Activated T-cell treated with anti-CD3 and anti-CD28 coated beads, Interleukin-2, amount 50 U/mL, for 1 hour (primary cell): ENCODE results near the gene MRPL36.

Experiments used
- DNase-seq: peaks from one replicate; pipeline ENCODE4 v3.0.0-alpha.2; 2020

The MRPL36 gene

DNA sequence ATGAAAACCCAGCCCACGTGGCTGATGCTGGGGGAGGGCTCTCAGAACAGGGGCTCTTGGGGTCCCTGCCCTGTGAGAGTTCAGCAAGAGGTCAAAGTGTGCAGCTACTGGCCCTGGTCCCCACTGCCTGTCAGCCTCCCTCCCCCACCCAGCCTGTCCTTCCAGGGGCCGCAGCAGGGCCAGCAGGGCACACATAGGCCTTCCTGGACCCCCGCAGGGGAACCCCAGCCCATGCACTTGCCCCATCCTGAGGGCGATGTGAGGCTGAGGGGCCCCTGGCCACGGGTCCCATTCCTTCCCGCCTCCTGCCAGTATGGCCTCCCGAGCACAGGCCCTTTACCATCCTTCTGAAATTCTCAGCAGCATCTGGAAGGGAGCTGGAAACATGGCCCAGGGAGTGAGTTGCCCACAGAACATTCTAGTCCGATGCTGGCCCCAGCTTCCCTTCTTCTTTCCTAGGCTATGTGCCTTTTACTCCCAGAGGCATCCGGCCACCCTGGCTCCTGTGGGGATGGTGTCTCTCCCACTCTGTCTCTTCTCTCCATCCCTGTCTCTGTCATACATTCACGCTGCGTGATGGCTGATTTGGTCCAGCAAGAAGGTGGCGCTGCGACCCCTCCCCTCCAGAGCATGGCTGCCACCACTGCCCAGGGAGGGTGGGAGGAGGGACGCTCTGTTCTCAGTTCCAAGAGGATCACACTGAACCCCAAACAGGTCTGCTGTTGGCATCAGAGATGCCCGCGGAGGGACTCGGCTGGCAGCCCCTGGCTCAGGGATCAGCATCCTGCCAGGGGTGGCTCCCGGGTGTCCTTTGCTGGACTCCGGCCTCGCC lies 19.6 kb downstream of the MRPL36 start:
- peak; percentile 14 for DNase-seq

DNA sequence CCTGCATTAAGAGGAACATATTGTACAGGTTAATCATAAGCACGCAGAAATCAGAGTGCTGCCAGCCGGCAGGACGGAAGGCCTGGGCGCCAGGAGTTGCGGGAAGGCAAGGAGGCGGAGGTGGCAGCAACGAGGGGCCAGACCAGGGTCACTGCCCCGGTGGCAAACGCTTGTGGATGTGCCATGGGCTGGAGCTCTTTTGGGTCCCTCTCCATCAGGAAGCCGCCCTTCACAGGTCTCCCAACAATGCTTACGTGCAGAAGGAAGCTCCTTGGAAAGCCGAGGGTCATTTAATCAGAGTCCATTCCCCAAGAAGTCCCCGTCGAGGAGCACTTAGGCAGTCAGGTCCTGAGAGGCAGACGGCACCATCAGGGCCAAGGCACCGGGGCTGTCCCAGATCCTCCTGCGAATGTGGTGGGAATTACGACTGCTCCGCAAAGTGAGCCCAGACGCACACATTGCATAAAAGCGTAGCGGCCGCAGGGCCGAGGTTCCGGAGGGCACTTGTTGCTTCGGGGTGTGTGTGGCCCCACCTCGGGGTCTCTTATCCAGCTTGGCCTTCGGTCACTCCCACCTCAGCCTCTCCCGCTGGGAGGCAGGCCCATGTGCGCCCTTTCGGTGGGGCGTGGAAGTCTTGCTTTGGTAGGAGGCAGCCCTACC lies 20.5 kb downstream of the MRPL36 start:
- no peak for DNase-seq

DNA sequence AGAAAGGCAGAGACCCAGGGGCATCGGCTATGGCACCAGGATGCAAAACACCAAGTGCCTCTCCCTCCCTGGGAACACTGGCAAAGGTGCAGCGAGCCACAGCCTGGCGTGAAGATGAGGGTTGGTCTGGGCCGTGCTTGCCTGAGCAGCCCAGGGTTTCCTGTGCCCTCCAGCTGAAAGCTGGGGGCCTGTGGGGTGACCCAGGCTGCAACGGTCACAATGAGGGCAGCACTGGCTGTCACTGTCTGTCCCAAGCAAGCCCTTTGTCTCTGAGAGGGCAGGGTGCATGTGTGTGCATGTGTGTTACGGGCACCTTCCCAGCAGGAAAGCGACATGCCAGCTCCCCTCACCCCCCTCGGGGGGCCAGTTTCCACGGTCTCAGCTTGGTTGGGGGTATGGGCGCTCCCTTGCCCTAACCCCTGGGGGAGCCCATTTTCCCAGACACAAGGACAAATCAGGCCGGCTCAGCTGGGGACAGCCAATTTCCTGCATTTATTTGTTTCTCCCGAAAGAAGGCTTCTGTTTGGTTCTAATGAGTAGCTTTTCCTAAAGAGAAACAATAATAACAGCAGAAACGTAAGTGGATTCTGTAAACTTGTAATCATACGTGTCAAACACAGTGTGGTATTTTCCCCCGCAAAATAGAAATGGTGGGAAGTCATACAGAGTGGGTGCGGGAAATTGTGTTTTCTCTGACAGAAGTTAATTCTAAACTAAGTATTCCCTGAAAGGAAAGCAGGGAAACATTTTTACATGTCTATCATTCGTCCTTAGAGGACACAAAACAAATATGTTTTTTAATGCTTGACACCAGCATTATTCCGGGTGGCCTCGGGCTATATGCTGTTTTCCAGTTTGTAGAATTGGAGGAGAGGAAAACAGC lies 21.3 kb downstream of the MRPL36 start:
- no peak for DNase-seq

DNA sequence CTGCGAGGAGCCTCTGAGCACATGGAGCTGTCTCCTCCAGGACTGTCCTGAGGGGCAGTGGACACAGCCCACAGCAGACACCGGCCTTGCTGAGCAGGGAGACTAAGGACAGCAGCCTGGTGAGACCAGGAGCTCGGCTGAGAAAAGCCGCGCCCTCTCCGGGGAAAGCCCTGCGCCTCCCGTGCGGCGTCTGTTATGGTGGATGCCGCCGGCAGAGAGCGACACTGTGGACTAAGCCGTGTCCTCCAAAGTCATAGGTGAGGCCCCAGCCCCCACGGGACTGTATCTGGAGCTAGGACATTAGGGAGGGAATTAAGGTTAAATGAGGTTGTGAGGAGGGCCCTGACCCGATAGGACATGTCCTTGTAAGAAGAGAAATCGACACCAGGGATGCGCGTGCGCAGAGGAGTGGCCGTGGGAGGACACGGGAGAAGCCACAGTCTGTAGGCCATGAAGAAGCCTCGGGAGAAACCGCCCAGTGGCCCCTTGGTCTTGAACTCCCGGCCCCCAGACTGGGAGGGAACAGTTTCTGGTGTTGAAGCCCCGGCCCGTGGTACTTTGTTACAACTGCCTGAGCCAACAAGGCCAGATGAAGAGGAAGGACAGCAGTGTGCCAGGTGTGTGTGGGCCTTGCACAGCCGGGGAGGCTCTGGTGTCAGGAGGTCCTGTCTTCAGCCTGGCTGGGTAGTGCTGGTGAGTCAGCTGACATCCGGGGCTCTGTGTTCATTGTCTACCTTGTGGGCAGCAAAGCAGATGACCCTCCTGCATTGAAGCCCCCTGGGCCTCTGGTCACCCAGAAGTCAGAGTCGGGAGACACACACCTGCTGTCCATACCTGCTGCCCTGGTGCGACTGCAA lies 22.1 kb downstream of the MRPL36 start:
- DNase-seq: no peak

DNA sequence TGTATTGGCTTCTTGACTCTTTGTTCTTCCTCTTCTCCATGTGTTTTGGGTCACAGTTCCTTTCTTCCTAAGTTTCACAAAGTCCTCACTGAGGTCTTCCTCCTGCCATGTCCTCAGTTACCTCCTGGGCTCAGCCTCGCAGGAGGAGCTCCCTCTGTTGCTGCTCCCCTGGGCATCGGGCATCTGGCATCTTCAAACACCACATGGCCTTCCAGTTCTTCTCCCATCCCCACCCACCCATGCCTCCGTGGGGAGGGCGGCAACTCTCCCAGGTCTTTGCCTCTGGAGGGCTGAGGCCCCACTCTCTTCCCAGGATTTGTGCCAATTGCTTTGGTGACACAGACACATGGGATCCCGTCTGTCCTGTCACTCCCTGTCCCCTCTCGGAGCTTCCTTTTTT lies 22.8 kb downstream of the MRPL36 start:
- DNase-seq: no peak

DNA sequence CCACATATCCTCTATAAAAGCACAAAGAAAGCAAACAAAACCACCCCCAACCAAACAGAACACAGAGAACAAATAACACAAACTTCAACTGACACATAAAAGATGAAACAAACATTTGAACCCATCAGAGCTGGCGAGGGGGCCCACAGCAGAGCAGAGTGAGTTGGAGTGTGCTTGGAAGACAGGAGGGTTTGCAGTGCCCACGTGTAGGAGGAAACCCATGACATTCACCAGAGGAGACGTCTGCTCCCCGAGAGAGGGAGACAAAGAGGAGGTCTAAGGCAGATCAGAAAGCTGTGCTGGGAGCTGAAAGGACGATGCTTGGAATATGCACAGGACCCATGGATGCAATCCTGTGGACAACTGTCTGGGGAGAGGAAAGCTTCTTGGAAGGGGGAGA lies 27.0 kb downstream of the MRPL36 start:
- no peak for DNase-seq

DNA sequence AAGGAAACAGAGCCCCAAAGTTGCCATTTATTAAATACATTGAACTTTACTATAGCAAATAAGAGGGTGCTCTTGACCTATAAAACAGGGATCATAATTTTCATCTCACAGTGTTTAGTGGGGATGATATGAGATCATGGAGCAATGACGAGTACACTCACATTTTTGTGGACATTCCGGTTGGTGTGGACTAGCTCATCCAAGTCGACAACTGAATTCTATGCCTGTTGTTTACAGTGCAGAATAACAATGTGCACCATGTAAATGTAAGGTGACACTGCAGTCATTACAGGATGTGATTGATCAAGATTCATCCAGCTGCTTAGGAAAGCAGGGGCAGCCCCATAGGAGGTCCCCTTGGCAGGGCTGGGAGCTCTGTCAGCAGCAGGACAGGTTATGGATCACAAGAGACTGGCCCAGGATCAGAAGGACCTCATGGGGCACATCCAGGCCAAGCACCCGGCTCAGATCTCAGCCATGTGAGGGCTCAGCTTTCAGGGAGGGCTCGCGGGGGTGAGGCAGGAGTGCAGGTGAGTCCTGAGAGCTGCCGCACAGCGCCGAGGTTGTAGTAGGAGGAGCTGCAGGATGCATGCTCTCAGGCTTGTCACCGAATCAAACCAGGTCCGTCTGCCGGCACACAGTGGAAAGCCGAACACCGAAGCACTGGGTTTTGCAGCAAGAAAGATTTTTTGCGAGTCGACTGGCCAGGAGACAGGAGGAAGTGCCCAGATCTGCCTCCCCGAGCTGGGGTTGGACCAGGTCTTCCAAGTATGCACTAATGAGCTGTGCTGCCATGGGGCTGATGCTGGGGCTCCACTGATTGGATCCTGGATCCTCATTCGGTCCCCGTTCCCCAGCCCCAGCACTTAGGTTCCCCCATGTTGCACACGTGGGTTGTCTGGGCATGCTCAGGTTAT lies 28.2 kb downstream of the MRPL36 start:
- no peak for DNase-seq

DNA sequence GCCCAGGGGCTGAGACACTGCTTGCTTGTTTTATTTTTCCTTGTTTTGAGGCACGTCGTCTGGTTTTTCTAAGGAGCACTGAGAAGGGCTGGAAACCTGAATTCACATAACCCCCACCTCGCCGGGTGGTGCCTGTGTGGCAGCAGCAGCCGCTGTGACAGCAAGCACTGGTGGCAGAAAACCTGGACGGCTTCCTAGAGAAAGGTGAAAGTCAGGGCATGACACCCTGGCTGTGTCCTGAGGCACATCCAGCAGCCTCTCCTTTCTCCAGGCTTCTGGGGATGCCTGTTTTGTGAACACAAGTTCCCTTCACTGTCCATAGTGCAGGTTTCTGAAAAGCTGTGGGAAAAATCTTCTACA lies 29.2 kb downstream of the MRPL36 start:
- no peak for DNase-seq

DNA sequence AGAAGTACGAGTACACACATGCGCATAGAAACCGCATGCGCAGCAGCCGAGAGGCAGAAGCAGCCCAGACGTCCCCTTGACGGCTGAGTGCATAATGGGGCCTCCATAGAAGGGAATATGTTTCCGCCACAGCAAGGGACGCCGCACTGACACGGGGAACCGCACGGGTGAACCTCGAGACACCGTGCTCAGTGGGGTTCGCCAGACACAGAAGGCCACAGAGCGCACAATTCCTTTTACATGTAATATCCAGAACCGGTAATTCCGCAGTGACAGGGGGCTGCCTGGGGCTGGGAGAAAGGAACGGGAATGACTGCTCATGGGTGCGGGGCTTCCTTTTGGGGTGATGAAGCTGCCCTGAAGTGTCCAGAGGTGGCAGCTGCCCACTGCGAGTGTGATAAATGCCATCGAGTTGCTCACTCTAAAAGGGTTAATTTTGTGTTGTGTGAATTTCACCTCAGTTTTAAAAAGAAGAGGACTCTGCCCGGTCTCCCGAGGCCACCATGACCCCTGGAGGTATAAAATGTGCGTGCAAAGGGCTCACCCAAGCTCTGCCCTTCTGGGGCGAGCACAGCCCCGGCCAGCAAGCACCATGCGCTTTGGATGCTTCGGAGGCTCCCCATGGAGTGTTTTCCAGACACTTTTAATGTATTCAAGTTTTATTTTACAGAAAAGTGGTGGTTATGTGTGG lies 29.7 kb downstream of the MRPL36 start:
- DNase-seq: no peak

DNA sequence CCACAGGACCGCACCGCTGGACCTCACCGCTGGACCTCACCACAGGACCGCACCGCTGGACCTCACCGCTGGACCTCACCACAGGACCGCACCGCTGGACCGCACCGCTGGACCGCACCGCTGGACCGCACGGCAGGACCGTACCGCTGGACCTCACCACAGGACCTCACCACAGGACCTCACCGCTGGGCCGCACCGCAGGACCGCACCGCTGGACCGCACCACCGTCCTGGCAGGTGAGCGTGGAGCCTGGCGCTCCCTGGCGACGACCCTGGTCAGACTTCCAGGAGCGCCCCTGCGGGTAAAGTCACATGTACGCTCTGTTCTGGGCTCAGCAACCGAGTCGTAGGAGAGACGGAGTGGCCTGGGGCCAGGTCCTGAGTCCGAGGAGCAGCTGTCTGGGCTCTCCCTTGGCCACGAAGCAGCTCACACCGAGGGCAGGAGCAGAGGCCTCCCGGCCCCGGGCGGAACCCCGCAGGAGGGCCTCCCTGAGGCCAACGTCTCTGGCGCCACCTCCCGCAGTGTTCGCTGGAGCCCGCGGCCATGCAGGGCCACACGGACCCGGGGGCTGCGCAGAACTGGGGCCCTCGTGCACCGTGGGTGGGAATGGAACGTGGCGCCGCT lies 30.5 kb downstream of the MRPL36 start:
- no peak for DNase-seq

DNA sequence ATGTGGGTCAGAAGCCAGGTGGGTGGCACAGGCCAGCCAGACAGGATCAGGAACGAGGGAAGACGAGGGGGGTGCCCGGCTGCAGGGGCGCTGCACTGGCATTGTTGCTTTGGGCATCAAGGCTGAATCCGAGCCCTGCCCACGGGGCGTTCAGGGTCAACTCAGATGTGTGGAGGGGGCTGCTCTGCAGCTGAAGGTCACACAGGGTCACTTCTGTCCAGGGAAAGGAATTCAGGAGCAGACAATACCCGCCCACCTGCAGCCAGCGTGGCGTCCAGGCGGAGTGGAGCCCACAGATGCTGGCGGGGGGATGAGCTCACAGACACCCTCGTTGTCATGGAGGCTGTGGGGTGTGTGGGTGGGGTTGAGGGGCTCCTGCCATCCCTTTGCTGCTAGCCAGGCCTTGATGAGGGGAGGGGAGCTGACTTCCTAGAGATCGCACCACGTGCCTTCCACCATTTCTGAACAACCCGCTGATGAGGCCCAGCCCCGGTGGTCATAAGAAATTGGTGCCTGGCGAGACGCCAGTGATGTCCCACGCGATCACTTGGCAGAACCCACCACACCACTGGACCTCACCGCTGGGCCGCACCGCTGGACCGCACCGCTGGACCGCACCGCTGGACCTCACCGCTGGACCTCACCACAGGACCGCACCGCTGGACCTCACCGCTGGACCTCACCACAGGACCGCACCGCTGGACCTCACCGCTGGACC lies 31.2 kb downstream of the MRPL36 start:
- DNase-seq: no peak

DNA sequence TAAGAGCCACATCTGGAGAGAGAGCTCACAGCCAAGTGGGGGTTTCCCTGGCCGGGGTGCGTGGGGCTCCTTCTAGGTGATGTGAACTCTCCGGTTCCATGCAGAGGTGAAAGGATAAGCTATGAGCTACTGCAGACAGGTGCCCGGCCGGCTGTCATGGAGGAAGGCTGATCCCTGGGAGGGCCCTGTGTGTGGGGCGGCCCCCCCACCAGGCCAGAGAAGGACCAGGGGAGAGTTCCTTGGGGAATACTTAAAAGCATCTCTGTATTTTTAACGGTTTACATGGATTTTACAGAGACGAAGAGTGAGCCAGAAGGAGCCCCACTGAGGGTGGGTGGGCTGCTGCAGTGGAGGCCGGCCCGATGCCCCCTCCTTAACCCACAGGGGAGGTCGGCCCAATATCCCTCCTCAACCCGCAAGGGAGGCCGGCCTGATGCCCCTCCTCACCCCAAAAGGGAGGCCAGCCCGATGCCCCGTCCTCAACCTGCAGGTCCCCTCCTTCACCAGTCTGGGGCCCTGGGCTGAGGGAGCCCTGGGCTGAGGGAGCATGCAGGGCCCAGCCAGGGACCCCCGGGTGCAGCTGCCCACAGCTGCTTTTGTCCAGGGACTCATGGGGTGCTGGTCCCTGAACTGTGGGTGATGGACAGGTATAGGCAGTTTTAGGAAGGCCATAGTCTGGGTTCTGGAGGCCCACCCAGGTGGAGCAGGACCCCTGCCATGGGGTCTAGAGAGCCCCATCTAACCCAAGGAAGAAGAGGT lies 31.9 kb downstream of the MRPL36 start:
- no peak for DNase-seq

DNA sequence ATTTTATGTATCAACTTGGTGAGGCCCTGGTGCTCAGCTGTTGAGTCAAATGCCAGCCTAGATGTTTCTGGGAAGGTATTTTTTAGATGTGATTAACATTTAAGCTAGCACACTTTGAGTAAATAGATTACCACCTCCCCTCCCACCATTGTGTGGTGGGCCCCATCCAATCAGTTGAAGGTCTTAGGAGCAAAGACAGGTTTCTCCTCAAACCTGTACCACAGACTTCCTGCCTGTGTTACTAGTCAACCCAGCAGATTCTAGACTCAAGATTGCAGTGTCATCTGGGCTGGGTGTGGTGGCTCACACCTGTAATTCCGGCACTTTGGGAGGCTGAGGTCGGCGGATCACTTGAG lies 33.8 kb downstream of the MRPL36 start:
- DNase-seq: no peak

DNA sequence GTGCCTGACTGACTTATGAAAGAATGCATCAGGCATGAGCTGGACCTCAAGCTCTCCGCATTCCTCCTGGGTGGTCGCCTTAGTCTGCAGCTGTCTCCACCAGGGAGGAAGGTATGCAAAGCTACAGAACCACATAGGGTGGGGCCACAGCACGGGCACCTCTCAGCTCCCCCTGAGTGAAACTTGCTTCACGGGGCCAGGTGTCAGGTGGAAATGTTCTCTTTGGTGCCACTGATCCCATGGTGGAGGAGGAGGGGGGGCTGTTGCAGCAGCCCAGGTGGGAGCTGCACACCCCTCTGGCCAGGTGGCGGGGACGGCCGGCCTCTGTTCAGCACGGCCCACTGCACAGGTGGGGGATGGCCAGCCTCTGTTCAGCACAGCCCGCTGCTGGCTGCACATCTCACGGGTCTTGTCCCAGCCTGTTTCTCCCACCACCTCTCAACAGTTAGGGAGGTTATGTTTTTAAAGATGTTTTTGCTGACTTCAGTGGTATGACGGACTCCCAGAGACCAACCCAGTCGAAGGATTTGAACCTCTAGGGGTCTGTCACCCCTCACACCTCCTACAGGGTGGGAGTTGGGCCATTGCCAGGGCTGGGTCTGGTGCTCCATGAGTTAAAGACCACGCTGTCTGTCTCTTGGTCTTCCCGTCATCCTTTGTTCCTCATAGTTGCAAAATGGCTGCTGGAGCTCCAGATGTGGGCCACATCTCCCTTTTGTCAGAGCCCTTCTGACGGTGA lies 34.3 kb downstream of the MRPL36 start:
- DNase-seq: peak; percentile 6

DNA sequence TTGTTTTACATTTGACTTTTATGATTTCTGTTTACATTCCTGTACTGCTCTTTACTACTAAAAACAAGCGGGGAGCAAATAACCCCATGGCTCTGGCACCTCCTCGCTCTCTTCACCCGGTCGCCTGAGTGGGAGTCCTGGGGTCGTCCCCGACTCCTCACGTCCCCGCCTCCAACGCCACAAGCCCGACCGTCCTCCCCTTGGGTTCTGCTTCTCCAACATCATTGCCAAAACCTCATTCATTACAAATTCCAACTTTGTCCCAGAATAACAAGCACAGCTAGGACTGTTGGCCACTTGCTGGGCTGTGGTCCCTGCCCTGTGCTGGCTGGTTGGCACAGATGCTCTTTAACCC lies 35.1 kb downstream of the MRPL36 start:
- peak; percentile 7 for DNase-seq

DNA sequence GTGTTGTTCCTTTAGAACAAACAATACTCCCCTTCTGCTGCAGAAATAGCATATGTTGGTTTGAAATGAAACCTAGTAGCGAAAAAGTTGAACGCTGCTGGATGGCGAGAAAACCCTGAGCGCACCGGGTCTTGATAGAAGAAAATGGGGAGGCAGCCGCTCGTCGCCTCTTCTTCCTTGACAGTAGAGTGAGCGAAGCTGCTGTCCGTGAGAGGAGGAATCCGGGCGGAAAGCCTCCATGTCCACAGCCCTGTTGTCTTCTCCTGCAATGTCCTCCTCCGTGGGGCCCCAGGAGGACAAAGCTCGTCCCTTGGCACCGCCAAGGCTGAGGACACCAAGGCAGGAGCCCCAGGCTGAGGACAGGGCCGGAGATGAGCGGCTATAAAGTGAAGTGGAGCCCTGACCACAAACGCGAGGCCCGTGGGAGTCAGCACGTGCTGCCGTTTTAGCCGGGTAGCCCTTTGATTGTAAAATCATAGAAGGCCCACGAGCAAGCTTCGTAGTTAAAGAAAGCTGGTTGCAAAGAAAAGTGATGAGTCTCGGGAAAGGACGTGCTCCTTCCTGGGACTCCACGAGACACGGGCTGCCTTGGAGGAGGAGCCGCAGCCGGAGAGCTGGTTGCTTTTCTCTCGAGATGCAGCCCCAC lies 35.6 kb downstream of the MRPL36 start:
- DNase-seq: peak; percentile 8

DNA sequence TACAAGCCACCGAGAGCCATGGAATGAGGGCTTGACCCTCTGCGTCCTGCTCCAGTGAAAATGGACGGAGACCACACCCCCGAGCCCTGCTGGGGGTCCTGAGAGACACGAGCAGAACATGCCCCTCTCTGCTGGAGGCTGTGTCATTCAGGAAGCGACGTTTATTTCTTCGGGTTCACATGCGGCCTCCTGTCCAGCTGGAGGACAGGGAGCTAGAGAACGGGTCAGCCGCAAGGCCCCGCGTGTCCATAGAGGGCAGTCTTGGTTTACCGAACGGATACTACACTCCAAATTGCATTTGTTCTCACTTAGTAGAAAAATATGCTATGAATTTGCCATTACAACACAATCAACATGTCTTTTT lies 36.1 kb downstream of the MRPL36 start:
- DNase-seq: peak; percentile 40
